Right lung (tissue), 5 donors: Measurements from ENCODE around the gene ICAM5. TPM values are rescaled to one million over a fixed set of nuclear protein-coding genes. Genes with fewer than 3 reads are reported as not detected.

Experiments used
- DNase-seq, 2 donors: peaks; one replicate each; pipeline ENCODE4 v3.0.0-alpha.2; 2013
- polyA plus RNA-seq, 5 donors: library from polyadenylated mRNA; unstranded; fragments of 120-200 nt; gene quantifications; one replicate each; pipeline versions ENCODE4 v1.2.1 to v1.2.3, GENCODE V29; 2013; ENCODE audit warnings: inconsistent platforms in 1 of 5, low replicate concordance in 1 of 5; ENCODE audit not compliant: insufficient read length in 5 of 5, insufficient read depth in 1 of 5

Gene ICAM5
- polyA plus RNA-seq, 5 donors: 4.3 to 22.3 (median 12.6) TPM

- DNase-seq: no peak
Measured at GRCh38 chr19:10339977-10340376, 50.2 kb downstream of the ICAM5 start.

- no peak for DNase-seq
Measured at GRCh38 chr19:10343495-10343894, 53.7 kb downstream of the ICAM5 start.

DNA sequence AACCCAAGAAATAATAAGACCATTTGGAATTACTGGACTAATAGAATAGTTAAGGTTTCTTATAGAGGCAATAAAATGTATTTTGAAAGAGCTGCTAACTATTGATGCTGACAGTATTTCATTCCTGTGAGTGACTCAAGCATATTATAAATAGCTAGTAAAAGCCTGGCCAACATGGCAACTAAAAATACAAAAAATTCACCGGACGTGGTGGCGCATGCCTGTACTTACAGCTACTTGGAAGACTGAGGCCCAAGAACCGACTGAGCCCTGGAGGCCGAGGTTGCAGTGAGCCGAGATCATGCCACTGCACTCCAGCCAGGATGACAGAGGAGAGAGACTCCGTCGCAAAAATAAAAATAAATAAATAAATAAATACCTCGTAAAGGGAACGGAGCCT is 55.0 kb downstream of the ICAM5 start:
- no peak for DNase-seq

Other genes starting within 250 kb of the ICAM5 start
- 10 to 100 TPM; 28.6 to 38.7 (median 36.3) TPM for gene SHFL, start 203.6 kb upstream of the ICAM5 start, polyA plus RNA-seq
- 1 to 10 TPM; 1.0 to 3.0 (median 2.2) TPM for gene ANGPTL6, start 187.3 kb upstream of the ICAM5 start, polyA plus RNA-seq
- gene PPAN, start 183.6 kb upstream of the ICAM5 start, polyA plus RNA-seq: 10 to 100 TPM; 22.1 to 34.9 (median 24.0) TPM
- 10 to 100 TPM in 3 of 5 donors, 1 to 10 TPM in 2; 7.1 to 15.1 (median 10.9) TPM for gene P2RY11, start 178.3 kb upstream of the ICAM5 start, polyA plus RNA-seq
- gene EIF3G, start 170.1 kb upstream of the ICAM5 start, polyA plus RNA-seq: 100 to 1,000 TPM; 154 to 238 (median 197) TPM
- gene DNMT1, start 95.0 kb upstream of the ICAM5 start, polyA plus RNA-seq: 100 to 1,000 TPM; 126 to 142 (median 131) TPM
- 10 to 100 TPM; 31.6 to 49.2 (median 37.2) TPM for gene S1PR2, start 58.6 kb upstream of the ICAM5 start, polyA plus RNA-seq
- gene MRPL4, start 37.7 kb upstream of the ICAM5 start, polyA plus RNA-seq: 10 to 100 TPM; 26.7 to 51.0 (median 30.5) TPM
- 10 to 100 TPM; 14.2 to 25.1 (median 16.8) TPM for gene ICAM1, start 18.8 kb upstream of the ICAM5 start, polyA plus RNA-seq
- 10 to 100 TPM; 10.1 to 25.3 (median 15.8) TPM for gene ICAM4, start 3.0 kb upstream of the ICAM5 start, polyA plus RNA-seq
- 10 to 100 TPM in 1 of 5 donors, 1 to 10 TPM in 4; 5.1 to 12.8 (median 8.4) TPM for gene ZGLP1, start 19.9 kb downstream of the ICAM5 start, polyA plus RNA-seq
- gene FDX2, start 26.1 kb downstream of the ICAM5 start, polyA plus RNA-seq: 10 to 100 TPM; 15.3 to 27.2 (median 19.3) TPM
- 10 to 100 TPM; 19.3 to 41.3 (median 24.8) TPM for gene RAVER1, start 43.6 kb downstream of the ICAM5 start, polyA plus RNA-seq
- gene ICAM3, start 49.7 kb downstream of the ICAM5 start, polyA plus RNA-seq: 10 to 100 TPM in 3 of 5 donors, 1 to 10 TPM in 2; 9.3 to 17.6 (median 10.6) TPM
- 100 to 1,000 TPM; 112 to 162 (median 149) TPM for gene TYK2, start 90.6 kb downstream of the ICAM5 start, polyA plus RNA-seq
- 100 to 1,000 TPM; 147 to 223 (median 164) TPM for gene CDC37, start 113.6 kb downstream of the ICAM5 start, polyA plus RNA-seq
- gene PDE4A, start 130.6 kb downstream of the ICAM5 start, polyA plus RNA-seq: 10 to 100 TPM in 1 of 5 donors, 1 to 10 TPM in 4; 3.7 to 10.1 (median 8.7) TPM
- gene KEAP1, start 213.4 kb downstream of the ICAM5 start, polyA plus RNA-seq: 10 to 100 TPM; 66.3 to 78.0 (median 76.7) TPM
- under 1 TPM; 0.41 to 0.87 (median 0.65) TPM for gene S1PR5, start 227.5 kb downstream of the ICAM5 start, polyA plus RNA-seq